A673 (cell line): ENCODE results near the gene TXLNA. TPM values are rescaled to one million over a fixed set of nuclear protein-coding genes. Genes with fewer than 3 reads are reported as not detected.

ENCODE experiments used
- BruUV-seq: library from RNA; stranded (reverse); fragments of 400-500 nt; replicated peaks from 2 replicates; lab custom pipeline; 2021; lab: Mats Ljungman, UMichigan
- CTCF ChIA-PET: fragments of 300-600 bp; sonication (Branson Sonifier 250); formaldehyde crosslinking; loops from one replicate; lab custom pipeline; 2022; ENCODE audit warnings: antibody characterized with exemption; lab: Charles Lee
- POLR2A ChIA-PET: fragments of 300-600 bp; sonication (Branson Sonifier 250); formaldehyde crosslinking; loops from one replicate; lab custom pipeline; 2022; ENCODE audit warnings: antibody characterized with exemption; ENCODE audit not compliant: low non-redundant PET; lab: Charles Lee
- DNase-seq: peaks from one replicate; pipeline ENCODE4 v3.0.0-alpha.2; 2015; ENCODE audit warnings: low spot score
- H3K27ac ChIP-seq: fragments of 200-600 bp; sonication (generic); 2 replicates; pipeline ENCODE4 v1.5.1; 2016; ENCODE audit warnings: mixed run types, low read depth, mild to moderate bottlenecking, mixed read lengths, antibody characterized with exemption, low read length; ENCODE audit not compliant: poor library complexity, severe bottlenecking
- H3K27me3 ChIP-seq: fragments of 200-600 bp; sonication (generic); replicated peaks from 2 replicates; pipeline ENCODE4 v1.6.1; 2017; ENCODE audit warnings: mixed run types, low read depth, mild to moderate bottlenecking, mixed read lengths, antibody characterized with exemption, low read length; ENCODE audit not compliant: insufficient read depth, poor library complexity
- H3K36me3 ChIP-seq: fragments of 200-600 bp; sonication (generic); 2 replicates; pipeline ENCODE4 v1.6.1; 2016; ENCODE audit warnings: mixed run types, mild to moderate bottlenecking, mixed read lengths, antibody characterized with exemption, low read length; ENCODE audit not compliant: insufficient read depth, poor library complexity, severe bottlenecking
- H3K4me1 ChIP-seq: fragments of 200-600 bp; sonication (generic); 2 replicates; pipeline ENCODE4 v1.6.1; 2017; ENCODE audit warnings: mixed run types, mild to moderate bottlenecking, mixed read lengths, antibody characterized with exemption, low read length; ENCODE audit not compliant: insufficient read depth, poor library complexity, severe bottlenecking
- H3K4me3 ChIP-seq: fragments of 200-600 bp; sonication (generic); 2 replicates; pipeline ENCODE4 v1.5.1; 2016; ENCODE audit warnings: low read depth, mixed run types, mild to moderate bottlenecking, mixed read lengths, low read length; ENCODE audit not compliant: poor library complexity, severe bottlenecking
- H3K9me3 ChIP-seq: fragments of 200-600 bp; sonication (generic); 2 replicates; pipeline ENCODE4 v1.6.1; 2016; ENCODE audit warnings: mixed run types, low read depth, mild to moderate bottlenecking, mixed read lengths, antibody characterized with exemption, low read length; ENCODE audit not compliant: poor library complexity, severe bottlenecking
- CTCF ChIP-seq: fragments of 300-800, 200-600 bp; sonication (generic); conservative IDR thresholded peaks from 2 replicates; pipeline ENCODE4 v1.5.1; 2017; ENCODE audit warnings: low read depth, mild to moderate bottlenecking, antibody characterized with exemption, low read length, moderate library complexity, mixed read lengths
- EZH2 ChIP-seq: fragments of 200-600 bp; sonication (generic); IDR thresholded peaks from 2 replicates; pipeline ENCODE4 v1.6.1; 2017; ENCODE audit warnings: borderline replicate concordance, low read depth, mild to moderate bottlenecking, mixed read lengths, antibody characterized with exemption, low read length; ENCODE audit not compliant: poor library complexity, severe bottlenecking
- intact Hi-C: fragments of 100-400 bp; cut with micrococcal nuclease; formaldehyde crosslinking; loops from one replicate; pipeline ENCODE4 v1.10.0; 2022; ENCODE audit not compliant: unreplicated experiment
- total RNA-seq: library from RNA; stranded (reverse); gene quantifications from 2 replicates; pipeline ENCODE4 v1.2.3, GENCODE V29; 2021

Gene TXLNA
- total RNA-seq, 1 experiment from 2014 or later = 62.7 TPM

- no TSS peak for BruUV-seq
- H3K4me3 ChIP-seq = no peak overlapping the region
- CTCF ChIA-PET = no interaction called here
- no peaks in the 10 kb centered on the region for H3K27me3 ChIP-seq
- no peaks in the 10 kb centered on the region for H3K9me3 ChIP-seq
- POLR2A ChIA-PET = no interaction called here
- H3K27ac ChIP-seq = no peak overlapping the region
- TF ChIP-seq CTCF (no peak), EZH2 (no peak)
- intact Hi-C loops = no loop called here
- H3K36me3 ChIP-seq = peaks cover 69% of the 10 kb centered on the region
- H3K4me1 ChIP-seq = peaks cover 3% of the 10 kb centered on the region
- no peak for DNase-seq
Measured at GRCh38 chr1:32194984-32195383, 15.5 kb downstream of the TXLNA start.

DNA sequence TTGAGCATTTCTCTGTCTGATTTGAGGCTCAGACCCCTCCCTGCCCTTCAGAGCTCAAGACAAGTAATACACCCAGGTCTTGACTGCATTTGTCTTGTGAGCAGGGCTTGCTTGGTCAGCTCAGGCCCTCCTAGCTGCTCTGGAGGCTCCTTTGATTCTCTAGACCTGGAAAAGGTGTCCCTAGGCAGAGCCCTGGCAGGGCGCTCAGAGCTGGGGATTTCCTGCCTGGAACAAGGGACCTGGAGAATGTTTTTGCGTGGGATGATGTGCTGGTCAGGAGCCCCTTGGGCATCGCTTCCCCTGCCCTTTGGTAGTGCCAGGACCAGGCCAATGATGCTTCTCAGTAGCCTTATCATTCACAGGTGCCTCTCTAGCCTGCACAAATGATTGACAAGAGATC, 16.1 kb downstream of the TXLNA start:
- Histone ChIP-seq H3K36me3 (peaks cover 64% of the 10 kb centered on the region), H3K27ac (no peak overlapping the region), H3K4me3 (no peak overlapping the region), H3K4me1 (peaks cover 7% of the 10 kb centered on the region), H3K27me3 (no peaks in the 10 kb centered on the region), H3K9me3 (no peaks in the 10 kb centered on the region)
- ChIA-PET POLR2A (interaction anchor here (0.6 kb wide), 1 partner anchor 396 kb away, joined by 3 read pairs; no protein-coding TSS in a partner anchor), CTCF (no interaction called here)
- TF ChIP-seq CTCF (no peak), EZH2 (no peak)
- intact Hi-C loops = no loop called here
- DNase-seq = no peak
- BruUV-seq = no TSS peak

GRCh38 chr1:32195972-32196823, 16.7 kb downstream of the TXLNA start:
- H3K27ac ChIP-seq = peak overlapping the region; percentile 18
- H3K4me1 ChIP-seq = peaks cover 7% of the 10 kb centered on the region
- H3K27me3 ChIP-seq = no peaks in the 10 kb centered on the region
- ChIA-PET POLR2A (interaction anchor here (0.6 kb wide), 1 partner anchor 397 kb away, joined by 3 read pairs; no protein-coding TSS in a partner anchor), CTCF (no interaction called here)
- no peak overlapping the region for H3K4me3 ChIP-seq
- DNase-seq = no peak
- intact Hi-C loops = no loop called here
- no peaks in the 10 kb centered on the region for H3K9me3 ChIP-seq
- TF ChIP-seq CTCF = no peak
- no peak for TF ChIP-seq EZH2
- peaks cover 60% of the 10 kb centered on the region for H3K36me3 ChIP-seq
- TSS peak; percentile 26 for BruUV-seq
